Measurements from ENCODE around the gene HUS1. TPM values are rescaled to one million over a fixed set of nuclear protein-coding genes. Genes with fewer than 3 reads are reported as not detected.
A peak's percentile ranks its signal among the peaks of the same experiment; 100 is the strongest.

The HUS1 gene
- total RNA-seq, 1 donor from 2014 or later = 30.4 TPM

- H3K27me3 ChIP-seq = no peaks in the 10 kb centered on the region
- no peaks in the 10 kb centered on the region for H3K4me1 ChIP-seq
- H3K4me3 ChIP-seq = no peak overlapping the region
- TF ChIP-seq CTCF (IDR thresholded peaks at IDR 0.05) = no peak
- DNase-seq (ENCODE audit: low spot score in 2 of 2) = peak in 1 of 2 donors; percentile 9
- no peak overlapping the region for H3K27ac ChIP-seq
- no peaks in the 10 kb centered on the region for H3K9me3 ChIP-seq
- peaks cover 3 to 20% of the 10 kb centered on the region in 2 donors for H3K36me3 ChIP-seq
- intact Hi-C loops (cut with DNase I) = no loop called here
Measured at GRCh38 chr7:47954231-47954911, 25.0 kb downstream of the HUS1 start.

GRCh38 chr7:47953822-47954221, 25.6 kb downstream of the HUS1 start:
- no peak for TF ChIP-seq CTCF (IDR thresholded peaks at IDR 0.05)
- H3K4me3 ChIP-seq = no peak overlapping the region
- peaks cover 3 to 20% of the 10 kb centered on the region in 2 donors for H3K36me3 ChIP-seq
- intact Hi-C loops (cut with DNase I) = no loop called here
- no peaks in the 10 kb centered on the region for H3K27me3 ChIP-seq
- peak in 1 of 2 donors; percentile 9 for DNase-seq (ENCODE audit: low spot score in 2 of 2)
- no peaks in the 10 kb centered on the region for H3K9me3 ChIP-seq
- no peak overlapping the region for H3K27ac ChIP-seq
- no peaks in the 10 kb centered on the region for H3K4me1 ChIP-seq

GRCh38 chr7:47952224-47952623, 27.2 kb downstream of the HUS1 start:
- TF ChIP-seq CTCF (IDR thresholded peaks at IDR 0.05) = no peak
- Histone ChIP-seq H3K36me3 (peaks cover 3 to 18% of the 10 kb centered on the region in 2 donors), H3K27ac (no peak overlapping the region), H3K27me3 (no peaks in the 10 kb centered on the region), H3K4me1 (no peaks in the 10 kb centered on the region), H3K4me3 (no peak overlapping the region), H3K9me3 (no peaks in the 10 kb centered on the region)
- intact Hi-C loops (cut with DNase I) = no loop called here
- peak in 1 of 2 donors; percentile 5 for DNase-seq (ENCODE audit: low spot score in 2 of 2)

- TF ChIP-seq CTCF (IDR thresholded peaks at IDR 0.05) = no peak
- no peak for DNase-seq (ENCODE audit: low spot score in 2 of 2)
- H3K4me3 ChIP-seq = no peak overlapping the region
- no peaks in the 10 kb centered on the region for H3K9me3 ChIP-seq
- no peaks in the 10 kb centered on the region for H3K27me3 ChIP-seq
- no peak overlapping the region for H3K27ac ChIP-seq
- peaks cover 3 to 14% of the 10 kb centered on the region in 2 donors for H3K36me3 ChIP-seq
- intact Hi-C loops (cut with DNase I) = no loop called here
- no peaks in the 10 kb centered on the region for H3K4me1 ChIP-seq
Measured at GRCh38 chr7:47951374-47951773, 28.0 kb downstream of the HUS1 start.

GRCh38 chr7:47950714-47951113, 28.7 kb downstream of the HUS1 start:
- TF ChIP-seq CTCF (IDR thresholded peaks at IDR 0.05) = no peak
- H3K27ac ChIP-seq = no peak overlapping the region
- no peaks in the 10 kb centered on the region for H3K27me3 ChIP-seq
- peaks cover 3 to 8% of the 10 kb centered on the region in 2 donors for H3K36me3 ChIP-seq
- H3K4me1 ChIP-seq = no peaks in the 10 kb centered on the region
- intact Hi-C loops (cut with DNase I) = no loop called here
- no peaks in the 10 kb centered on the region for H3K9me3 ChIP-seq
- peak in 1 of 2 donors; percentile 53 for DNase-seq (ENCODE audit: low spot score in 2 of 2)
- no peak overlapping the region for H3K4me3 ChIP-seq
